ENCODE measurements around the gene SGO2.
"Not testable (repeated sequence)": the region's sequence is repeated elsewhere in the genome, so short reads cannot be mapped to it uniquely, and the experiment has no call there.

The SGO2 gene

GRCh38 chr2:200599206-200599605 lies 73.2 kb downstream of the SGO2 start:
- no peak for DNase-seq

- DNase-seq, result no peak
These were observed 74.7 kb downstream of the SGO2 start for GRCh38 chr2:200600549-200601225.

- no peak for DNase-seq
These were observed 76.6 kb downstream of the SGO2 start for GRCh38 chr2:200602584-200602983.

- DNase-seq, result no peak
These were observed 78.0 kb downstream of the SGO2 start for GRCh38 chr2:200603972-200604371.

GRCh38 chr2:200604571-200605255 lies 78.7 kb downstream of the SGO2 start:
- DNase-seq, result no peak

GRCh38 chr2:200608341-200609027 lies 82.5 kb downstream of the SGO2 start:
- DNase-seq, result no peak

GRCh38 chr2:200609028-200609614 lies 83.1 kb downstream of the SGO2 start:
- DNase-seq, result no peak

GRCh38 chr2:200610217-200610616 lies 84.2 kb downstream of the SGO2 start:
- DNase-seq, result not testable (repeated sequence)

GRCh38 chr2:200613692-200614091 lies 87.7 kb downstream of the SGO2 start:
- no peak for DNase-seq

GRCh38 chr2:200614249-200614648 lies 88.2 kb downstream of the SGO2 start:
- DNase-seq, result no peak

GRCh38 chr2:200615247-200615646 lies 89.2 kb downstream of the SGO2 start:
- DNase-seq, result no peak

- DNase-seq, result no peak
These were observed 90.2 kb downstream of the SGO2 start for GRCh38 chr2:200616193-200616592.

- no peak for DNase-seq
These were observed 90.6 kb downstream of the SGO2 start for GRCh38 chr2:200616656-200617055.

GRCh38 chr2:200617156-200618053 lies 91.4 kb downstream of the SGO2 start:
- DNase-seq, result no peak

- no peak for DNase-seq
These were observed 92.0 kb downstream of the SGO2 start for GRCh38 chr2:200618054-200618419.

GRCh38 chr2:200618590-200619021 lies 92.6 kb downstream of the SGO2 start:
- DNase-seq, result no peak

- DNase-seq, result no peak
These were observed 93.3 kb downstream of the SGO2 start for GRCh38 chr2:200619279-200619678.

- no peak for DNase-seq
These were observed 94.8 kb downstream of the SGO2 start for GRCh38 chr2:200620606-200621390.

GRCh38 chr2:200622106-200622505 lies 96.1 kb downstream of the SGO2 start:
- DNase-seq, result no peak

- DNase-seq, result no peak
These were observed 98.0 kb downstream of the SGO2 start for GRCh38 chr2:200624026-200624425.

- DNase-seq, result no peak
These were observed 98.7 kb downstream of the SGO2 start for GRCh38 chr2:200624658-200625057.

- no peak for DNase-seq
These were observed 99.3 kb downstream of the SGO2 start for GRCh38 chr2:200625282-200625681.

All from NCI-H1436 (cell line).